Neutrophil (primary cell): ENCODE measurements around the gene RAMP1.

Experiments used
- H3K27ac ChIP-seq: fragments of 200-600 bp; sonication (generic); 2 replicates; pipeline ENCODE4 v1.5.1; 2016; ENCODE audit warnings: mild to moderate bottlenecking, moderate library complexity
- H3K27me3 ChIP-seq: fragments of 200-600 bp; sonication (generic); 2 replicates; pipeline ENCODE4 v1.6.0; 2016; ENCODE audit warnings: mild to moderate bottlenecking
- H3K36me3 ChIP-seq: fragments of 200-600 bp; sonication (generic); 2 replicates; pipeline ENCODE4 v1.5.1; 2017
- H3K4me1 ChIP-seq, 2 experiments: fragments of 200-600 bp in 1 of 2; sonication (generic) in 1 of 2; 1 replicate in 1 of 2; 2 replicates in 1 of 2; pipeline versions ENCODE4 v1.5.1 to v1.6.1; 2013 to 2016; ENCODE audit warnings: low read depth in 1 of 2, low read length in 1 of 2, mild to moderate bottlenecking in 1 of 2, moderate library complexity in 1 of 2; ENCODE audit not compliant: control insufficient read depth in 1 of 2, insufficient read depth in 1 of 2
- H3K4me3 ChIP-seq, 2 experiments: fragments of 200-600 bp in 1 of 2; sonication (generic) in 1 of 2; 1 replicate in 1 of 2; 2 replicates in 1 of 2; pipeline ENCODE4 v1.5.1; 2013 to 2016; ENCODE audit warnings: low read depth in 1 of 2, low read length in 1 of 2, mild to moderate bottlenecking in 1 of 2, moderate library complexity in 1 of 2
- H3K9me3 ChIP-seq: fragments of 200-600 bp; sonication (generic); 2 replicates; pipeline ENCODE4 v1.5.1; 2016
- TF ChIP-seq, protein P1 (sequence below): fragments of 200-600 bp; sonication (generic); IDR thresholded peaks from 2 replicates; pipeline ENCODE4 v1.5.1; 2016; ENCODE audit warnings: antibody characterized with exemption

The RAMP1 gene

DNA sequence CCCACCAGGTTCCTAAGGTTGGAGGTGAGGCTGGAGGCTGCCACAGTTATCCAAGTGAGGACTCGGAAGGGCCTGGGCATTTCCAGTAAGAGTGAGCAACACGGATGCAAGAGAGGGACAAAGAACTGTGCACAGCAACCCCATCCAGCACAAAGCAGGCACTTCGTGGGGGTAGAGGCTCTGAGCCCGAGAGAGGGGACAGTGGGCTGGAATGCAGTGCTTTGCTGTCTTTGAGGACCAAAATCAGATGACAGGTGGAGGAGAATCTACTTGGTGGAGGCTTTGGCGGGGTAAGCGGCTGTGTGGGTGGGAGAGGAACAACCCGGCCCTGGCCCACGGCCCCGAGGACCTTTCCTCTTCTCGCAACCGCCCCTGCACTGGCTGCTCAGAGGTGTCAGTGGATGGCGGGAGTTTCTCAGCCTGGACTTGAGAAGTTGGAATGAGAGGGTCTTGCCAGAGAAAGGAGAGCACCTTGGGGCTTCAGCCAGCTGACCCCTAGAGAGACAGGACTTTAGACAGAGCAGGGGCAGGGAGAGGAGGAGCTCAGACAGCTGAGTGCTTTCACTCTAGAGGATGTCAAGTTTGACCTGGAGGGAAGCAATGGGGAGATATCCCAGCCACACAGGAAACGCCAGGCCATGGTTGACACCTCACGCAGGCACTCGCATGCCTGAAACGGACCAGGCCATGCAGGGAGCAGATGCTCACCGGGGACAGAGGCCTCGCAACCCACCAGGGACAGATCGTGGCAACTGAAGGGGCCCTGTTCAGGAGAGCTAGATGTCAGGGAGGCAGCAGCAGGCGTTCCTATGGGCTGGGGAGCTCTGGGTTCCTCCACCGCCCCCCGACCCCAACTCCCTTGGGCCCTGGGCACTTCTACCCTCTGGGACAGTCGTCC lies 11.6 kb downstream of the RAMP1 start:
- Histone ChIP-seq H3K9me3 (no peaks in the 10 kb centered on the region), H3K27ac (no peak overlapping the region), H3K27me3 (peaks cover 67% of the 10 kb centered on the region), H3K4me1 (no peaks in the 10 kb centered on the region), H3K36me3 (no peaks in the 10 kb centered on the region), H3K4me3 (no peak overlapping the region)
- TF ChIP-seq, protein P1, sequence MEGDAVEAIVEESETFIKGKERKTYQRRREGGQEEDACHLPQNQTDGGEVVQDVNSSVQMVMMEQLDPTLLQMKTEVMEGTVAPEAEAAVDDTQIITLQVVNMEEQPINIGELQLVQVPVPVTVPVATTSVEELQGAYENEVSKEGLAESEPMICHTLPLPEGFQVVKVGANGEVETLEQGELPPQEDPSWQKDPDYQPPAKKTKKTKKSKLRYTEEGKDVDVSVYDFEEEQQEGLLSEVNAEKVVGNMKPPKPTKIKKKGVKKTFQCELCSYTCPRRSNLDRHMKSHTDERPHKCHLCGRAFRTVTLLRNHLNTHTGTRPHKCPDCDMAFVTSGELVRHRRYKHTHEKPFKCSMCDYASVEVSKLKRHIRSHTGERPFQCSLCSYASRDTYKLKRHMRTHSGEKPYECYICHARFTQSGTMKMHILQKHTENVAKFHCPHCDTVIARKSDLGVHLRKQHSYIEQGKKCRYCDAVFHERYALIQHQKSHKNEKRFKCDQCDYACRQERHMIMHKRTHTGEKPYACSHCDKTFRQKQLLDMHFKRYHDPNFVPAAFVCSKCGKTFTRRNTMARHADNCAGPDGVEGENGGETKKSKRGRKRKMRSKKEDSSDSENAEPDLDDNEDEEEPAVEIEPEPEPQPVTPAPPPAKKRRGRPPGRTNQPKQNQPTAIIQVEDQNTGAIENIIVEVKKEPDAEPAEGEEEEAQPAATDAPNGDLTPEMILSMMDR, result no peak

DNA sequence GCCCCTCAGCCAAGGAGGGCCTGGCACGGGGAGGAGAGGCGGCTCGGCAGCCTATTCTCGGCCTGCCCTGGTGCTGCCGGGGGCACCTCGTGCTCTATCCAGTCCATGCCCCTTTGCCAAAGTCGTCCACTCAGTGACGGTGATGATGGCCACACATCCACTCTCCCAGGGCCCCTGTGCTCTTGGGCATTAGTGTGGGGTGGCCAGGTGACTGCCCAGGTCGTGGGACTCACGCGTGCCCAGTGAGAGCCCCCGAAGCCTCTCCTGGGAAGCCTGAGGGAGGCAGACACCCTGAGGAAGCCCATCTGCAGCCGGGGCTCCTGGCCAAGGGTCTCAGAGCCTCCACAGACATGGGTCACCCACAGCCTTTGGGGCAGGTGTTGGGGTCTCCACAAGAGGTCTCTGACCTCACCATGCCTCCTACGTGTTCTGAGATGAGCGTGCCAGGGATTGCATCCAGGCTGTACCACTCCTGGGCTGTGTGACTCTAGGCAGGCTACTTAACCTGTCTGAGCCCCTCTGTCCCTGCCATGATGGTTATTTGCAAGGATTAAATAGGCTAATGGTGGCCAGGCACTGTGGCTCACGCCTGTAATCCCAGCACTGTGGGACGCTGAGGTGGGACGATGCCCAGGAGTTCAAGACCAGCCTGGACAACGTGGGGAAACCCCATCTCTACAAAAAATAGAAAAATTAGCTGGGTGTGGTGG lies 12.9 kb downstream of the RAMP1 start:
- TF ChIP-seq, protein P1, result no peak
- Histone ChIP-seq H3K27me3 (peaks cover 62% of the 10 kb centered on the region), H3K9me3 (no peaks in the 10 kb centered on the region), H3K4me3 (no peak overlapping the region), H3K4me1 (no peaks in the 10 kb centered on the region), H3K36me3 (no peaks in the 10 kb centered on the region), H3K27ac (no peak overlapping the region)

DNA sequence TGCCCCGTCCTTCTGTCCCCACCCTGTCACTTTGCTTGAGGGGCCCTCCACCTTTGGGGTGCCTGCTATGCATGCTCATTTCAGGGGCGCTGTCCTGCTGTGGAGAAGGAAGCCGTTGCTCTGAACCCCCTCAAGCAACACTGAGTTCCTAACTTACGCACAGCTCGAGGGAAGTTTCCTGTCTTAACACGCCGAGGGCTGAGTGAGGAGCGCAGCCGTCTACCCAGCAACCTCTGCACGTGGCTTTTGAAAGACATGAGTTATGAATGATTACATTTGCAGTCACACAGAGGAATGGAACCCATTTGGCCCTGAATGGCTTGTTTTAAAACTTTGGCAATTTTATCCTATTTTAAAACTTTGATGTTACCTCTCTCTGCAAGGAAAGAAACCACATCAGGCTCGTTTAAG lies 14.0 kb downstream of the RAMP1 start:
- Histone ChIP-seq H3K36me3 (no peaks in the 10 kb centered on the region), H3K27me3 (peaks cover 51% of the 10 kb centered on the region), H3K9me3 (no peaks in the 10 kb centered on the region), H3K27ac (no peak overlapping the region), H3K4me3 (no peak overlapping the region), H3K4me1 (no peaks in the 10 kb centered on the region)
- TF ChIP-seq, protein P1, result no peak

DNA sequence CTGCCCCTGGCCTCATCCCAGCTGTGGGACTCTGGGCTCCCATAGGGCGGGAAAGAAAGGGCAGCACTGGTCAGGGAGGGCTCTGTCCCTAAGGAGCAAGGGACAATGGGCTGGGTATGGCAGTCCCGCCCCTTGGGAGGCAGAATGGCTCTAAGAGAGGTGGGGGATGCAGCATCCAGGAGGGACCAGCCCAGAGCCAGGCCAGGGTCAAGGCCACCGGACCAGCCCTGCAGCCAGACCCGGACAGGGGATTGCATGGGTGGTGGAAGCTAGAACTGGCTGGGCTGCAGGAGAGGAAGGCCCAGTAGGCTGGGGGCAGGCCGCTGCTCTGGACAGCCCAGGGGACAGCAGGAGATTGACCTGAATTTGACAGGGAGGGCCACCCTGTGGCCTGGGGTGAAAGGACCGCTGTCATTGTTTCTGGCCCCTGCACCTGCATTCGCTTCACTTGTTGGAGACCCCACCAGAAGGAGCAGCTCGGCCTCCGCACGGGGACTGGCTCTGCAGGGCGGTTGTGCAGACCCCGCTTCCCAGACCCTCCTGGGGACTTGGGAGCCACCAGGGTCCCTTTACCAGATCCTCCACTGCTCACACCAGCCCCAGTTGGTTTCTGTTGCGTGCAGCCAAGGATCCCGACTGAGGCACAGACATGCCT lies 14.6 kb downstream of the RAMP1 start:
- no peak overlapping the region for H3K27ac ChIP-seq
- TF ChIP-seq, protein P1, result no peak

DNA sequence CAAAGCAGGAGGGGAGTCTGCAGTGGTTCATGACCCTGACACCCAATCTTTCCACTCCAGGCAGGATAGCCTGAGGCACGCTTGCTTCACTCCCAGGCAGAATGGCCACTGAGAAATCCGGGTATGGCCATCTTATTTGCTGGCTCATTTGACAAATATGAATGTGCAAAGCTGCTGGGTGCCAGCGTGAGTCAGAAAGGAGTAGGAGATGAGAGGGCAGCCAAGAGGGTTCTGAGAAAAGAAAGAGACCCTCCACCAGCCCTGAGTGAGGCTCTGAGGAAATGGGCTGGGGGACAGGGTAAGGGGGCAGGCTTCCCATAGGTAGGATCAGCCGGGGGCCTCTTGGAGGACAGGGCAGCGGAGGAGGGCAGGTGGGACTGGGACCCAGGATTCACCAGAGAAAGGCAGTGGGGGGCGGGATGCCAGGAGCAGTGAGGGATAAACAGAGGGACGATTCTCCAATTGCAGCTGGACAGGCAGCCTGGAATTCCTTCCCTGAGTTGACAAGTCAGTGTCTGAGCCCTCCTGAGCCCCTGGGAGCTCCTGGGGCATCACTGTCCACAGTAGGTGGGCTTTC lies 15.2 kb downstream of the RAMP1 start:
- Histone ChIP-seq H3K4me1 (no peaks in the 10 kb centered on the region), H3K4me3 (no peak overlapping the region), H3K27ac (no peak overlapping the region), H3K9me3 (no peaks in the 10 kb centered on the region), H3K36me3 (no peaks in the 10 kb centered on the region), H3K27me3 (peaks cover 38% of the 10 kb centered on the region)
- TF ChIP-seq, protein P1, result no peak

More for the DNA sequence above, 14.6 kb downstream of the RAMP1 start:
- Histone ChIP-seq H3K27me3 (peaks cover 45% of the 10 kb centered on the region), H3K36me3 (no peaks in the 10 kb centered on the region), H3K9me3 (no peaks in the 10 kb centered on the region), H3K4me1 (no peaks in the 10 kb centered on the region), H3K4me3 (no peak overlapping the region)
